Lower lobe of right lung (tissue), 2 donors: Measurements from ENCODE around the gene PDPN. TPM values are rescaled to one million over a fixed set of nuclear protein-coding genes. Genes with fewer than 3 reads are reported as not detected.
A peak's percentile ranks its signal among the peaks of the same experiment; 100 is the strongest.

Experiments used
- ATAC-seq, 2 donors: fragments of 200-7000 bp; cut with Tn5 transposase; one replicate each; pipeline ENCODE4 v1.9.1; 2020 to 2022; ENCODE audit warnings: mild to moderate bottlenecking in 2 of 2, moderate library complexity in 2 of 2
- DNase-seq: peaks from one replicate; pipeline ENCODE4 v3.0.0-alpha.2; 2020
- H3K27ac ChIP-seq: fragments of 200-600 bp; one replicate; pipeline ENCODE4 v1.8.0; 2022
- H3K27me3 ChIP-seq: fragments of 200-600 bp; one replicate; pipeline ENCODE4 v1.8.0; 2022; ENCODE audit warnings: low read depth
- H3K36me3 ChIP-seq: fragments of 200-600 bp; one replicate; pipeline ENCODE4 v1.8.0; 2022; ENCODE audit warnings: mild to moderate bottlenecking
- H3K4me1 ChIP-seq: fragments of 200-600 bp; one replicate; pipeline ENCODE4 v1.8.0; 2022
- H3K4me3 ChIP-seq: fragments of 200-600 bp; one replicate; pipeline ENCODE4 v1.8.0; 2022; ENCODE audit warnings: mild to moderate bottlenecking
- H3K9me3 ChIP-seq: fragments of 200-600 bp; one replicate; pipeline ENCODE4 v1.8.0; 2022
- intact Hi-C: fragments of 100-400 bp; cut with DNase I; formaldehyde crosslinking; loops from one replicate; pipeline ENCODE4 v1.11.0; 2022
- total RNA-seq: library from RNA; stranded (reverse); fragmentation: NEBNext Ultra II Directional; extraction: Animal tissue kit (Norgen Biotek cat#: 25700); gene quantifications from one replicate; pipeline ENCODE4 v1.2.1, GENCODE V29; 2021
- TF ChIP-seq, protein P1 (sequence below): fragments of 200-600 bp; IDR thresholded peaks from one replicate; pipeline ENCODE4 v1.8.0; 2022; ENCODE audit warnings: antibody characterized with exemption, mild to moderate bottlenecking
- donor health status: DM: no; HTN: yes; CAD: no; lungs with severe emphysema.

Gene PDPN
- total RNA-seq, 1 donor from 2014 or later, result 33.3 TPM

DNA sequence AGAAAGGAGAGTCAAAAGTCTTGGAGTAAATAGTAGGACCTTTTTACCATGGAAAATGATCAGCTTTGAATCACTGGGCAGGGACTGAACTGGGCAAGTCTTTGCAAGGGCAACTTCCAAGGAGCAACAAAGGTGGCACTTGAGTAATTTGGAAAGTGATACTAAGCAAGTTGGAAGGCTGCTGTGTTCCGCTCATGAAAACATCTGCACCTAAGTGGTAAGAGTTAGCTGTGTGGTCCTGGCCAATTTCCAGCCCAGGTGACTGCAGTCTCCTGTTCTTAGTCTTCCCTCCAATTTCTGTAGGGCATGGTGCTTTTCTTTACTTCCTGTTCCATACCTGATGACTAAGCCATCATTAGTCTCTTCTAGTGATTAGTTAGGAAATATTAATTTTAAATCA, 80.8 kb downstream of the PDPN start:
- intact Hi-C loops, result loop anchor here (10.0 kb wide), 1 partner anchor 300 kb away; no protein-coding TSS in a partner anchor
- H3K36me3 ChIP-seq, result no peaks in the 10 kb centered on the region
- H3K27ac ChIP-seq, result no peak overlapping the region
- peaks cover 8% of the 10 kb centered on the region for H3K27me3 ChIP-seq
- H3K4me3 ChIP-seq, result no peak overlapping the region
- no peak for DNase-seq
- ATAC-seq, result no peak
- TF ChIP-seq, protein P1, sequence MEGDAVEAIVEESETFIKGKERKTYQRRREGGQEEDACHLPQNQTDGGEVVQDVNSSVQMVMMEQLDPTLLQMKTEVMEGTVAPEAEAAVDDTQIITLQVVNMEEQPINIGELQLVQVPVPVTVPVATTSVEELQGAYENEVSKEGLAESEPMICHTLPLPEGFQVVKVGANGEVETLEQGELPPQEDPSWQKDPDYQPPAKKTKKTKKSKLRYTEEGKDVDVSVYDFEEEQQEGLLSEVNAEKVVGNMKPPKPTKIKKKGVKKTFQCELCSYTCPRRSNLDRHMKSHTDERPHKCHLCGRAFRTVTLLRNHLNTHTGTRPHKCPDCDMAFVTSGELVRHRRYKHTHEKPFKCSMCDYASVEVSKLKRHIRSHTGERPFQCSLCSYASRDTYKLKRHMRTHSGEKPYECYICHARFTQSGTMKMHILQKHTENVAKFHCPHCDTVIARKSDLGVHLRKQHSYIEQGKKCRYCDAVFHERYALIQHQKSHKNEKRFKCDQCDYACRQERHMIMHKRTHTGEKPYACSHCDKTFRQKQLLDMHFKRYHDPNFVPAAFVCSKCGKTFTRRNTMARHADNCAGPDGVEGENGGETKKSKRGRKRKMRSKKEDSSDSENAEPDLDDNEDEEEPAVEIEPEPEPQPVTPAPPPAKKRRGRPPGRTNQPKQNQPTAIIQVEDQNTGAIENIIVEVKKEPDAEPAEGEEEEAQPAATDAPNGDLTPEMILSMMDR, result no peak
- no peaks in the 10 kb centered on the region for H3K9me3 ChIP-seq
- H3K4me1 ChIP-seq, result no peaks in the 10 kb centered on the region

DNA sequence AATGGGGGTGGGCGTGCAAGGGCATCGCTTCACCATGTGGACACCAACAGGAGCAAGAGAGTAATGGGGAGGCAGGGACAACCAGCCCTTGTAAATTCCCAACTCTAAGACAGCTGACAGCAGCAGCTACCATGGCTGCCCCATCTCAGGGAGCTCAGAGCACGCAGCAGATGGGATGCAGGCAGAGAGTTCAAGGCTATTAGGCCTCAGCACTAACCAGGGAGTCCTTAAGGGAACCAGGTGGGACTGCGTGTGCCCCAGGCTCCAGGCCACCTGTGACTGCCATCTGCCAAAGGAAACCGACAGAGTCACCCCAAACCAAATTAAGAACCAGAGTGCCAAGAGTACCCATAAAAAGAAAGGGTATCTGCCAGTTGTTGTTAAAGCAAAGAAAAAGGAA, 82.7 kb downstream of the PDPN start:
- no peak overlapping the region for H3K4me3 ChIP-seq
- H3K27ac ChIP-seq, result no peak overlapping the region
- H3K27me3 ChIP-seq, result peaks cover 8% of the 10 kb centered on the region
- TF ChIP-seq, protein P1, result no peak
- intact Hi-C loops, result loop anchor here (10.0 kb wide), 1 partner anchor 298 kb away; no protein-coding TSS in a partner anchor
- ATAC-seq, result peak; percentile 14 to 26
- H3K36me3 ChIP-seq, result no peaks in the 10 kb centered on the region
- H3K9me3 ChIP-seq, result no peaks in the 10 kb centered on the region
- no peaks in the 10 kb centered on the region for H3K4me1 ChIP-seq
- no peak for DNase-seq

Other genes with a start within 250 kb of the PDPN start
- not detected for gene PRAMEF14, start 236.7 kb upstream of the PDPN start, total RNA-seq
- gene PRAMEF19, start 211.9 kb upstream of the PDPN start, total RNA-seq, result not detected
- gene PRAMEF17, start 194.2 kb upstream of the PDPN start, total RNA-seq, result not detected
- not detected for gene PRAMEF20, start 173.4 kb upstream of the PDPN start, total RNA-seq
- not detected for gene LRRC38, start 69.8 kb upstream of the PDPN start, total RNA-seq
- gene PRDM2, start 116.4 kb downstream of the PDPN start, total RNA-seq, result 50.6 TPM